GM19025 (cell line): ENCODE measurements around the gene PCDHA6.
"Not testable (repeated sequence)": the region's sequence is repeated elsewhere in the genome, so short reads cannot be mapped to it uniquely, and the experiment has no call there.

ENCODE experiments used
- ATAC-seq: cut with Tn5 transposase; IDR thresholded peaks from one replicate; pipeline ENCODE4 v1.9.1; 2021; ENCODE audit warnings: mild to moderate bottlenecking, low read depth, moderate library complexity; ENCODE audit not compliant: unreplicated experiment

Gene PCDHA6

DNA sequence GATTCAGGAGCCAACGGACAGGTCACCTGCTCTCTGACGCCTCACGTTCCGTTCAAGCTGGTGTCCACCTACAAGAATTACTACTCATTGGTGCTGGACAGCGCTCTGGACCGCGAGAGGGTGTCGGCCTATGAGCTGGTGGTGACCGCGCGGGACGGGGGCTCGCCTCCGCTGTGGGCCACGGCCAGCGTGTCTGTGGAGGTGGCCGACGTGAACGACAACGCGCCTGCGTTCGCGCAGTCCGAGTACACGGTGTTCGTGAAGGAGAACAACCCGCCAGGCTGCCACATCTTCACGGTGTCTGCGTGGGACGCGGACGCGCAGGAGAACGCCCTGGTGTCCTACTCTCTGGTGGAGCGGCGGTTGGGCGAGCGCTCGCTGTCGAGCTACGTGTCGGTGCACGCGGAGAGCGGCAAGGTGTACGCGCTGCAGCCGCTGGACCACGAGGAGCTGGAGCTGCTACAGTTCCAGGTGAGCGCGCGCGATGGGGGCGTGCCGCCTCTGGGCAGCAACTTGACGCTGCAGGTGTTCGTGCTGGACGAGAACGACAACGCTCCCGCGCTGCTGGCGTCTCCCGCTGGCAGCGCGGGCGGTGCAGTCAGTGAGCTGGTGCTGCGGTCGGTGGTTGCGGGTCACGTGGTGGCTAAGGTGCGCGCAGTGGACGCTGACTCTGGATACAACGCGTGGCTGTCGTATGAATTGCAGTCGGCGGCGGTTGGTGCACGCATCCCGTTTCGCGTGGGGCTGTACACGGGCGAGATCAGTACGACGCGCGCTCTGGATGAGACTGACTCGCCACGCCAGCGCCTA lies 29.6 kb downstream of the PCDHA6 start:
- no peak for ATAC-seq

DNA sequence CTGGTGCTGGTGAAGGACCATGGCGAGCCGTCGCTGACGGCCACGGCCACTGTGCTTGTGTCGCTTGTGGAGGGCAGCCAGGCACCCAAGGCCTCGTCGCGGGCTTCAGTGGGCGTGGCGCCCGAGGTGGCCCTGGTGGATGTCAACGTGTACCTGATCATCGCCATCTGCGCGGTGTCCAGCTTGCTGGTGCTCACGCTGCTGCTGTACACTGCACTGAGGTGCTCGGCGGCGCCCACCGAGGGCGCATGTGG lies 30.2 kb downstream of the PCDHA6 start:
- ATAC-seq = no peak

DNA sequence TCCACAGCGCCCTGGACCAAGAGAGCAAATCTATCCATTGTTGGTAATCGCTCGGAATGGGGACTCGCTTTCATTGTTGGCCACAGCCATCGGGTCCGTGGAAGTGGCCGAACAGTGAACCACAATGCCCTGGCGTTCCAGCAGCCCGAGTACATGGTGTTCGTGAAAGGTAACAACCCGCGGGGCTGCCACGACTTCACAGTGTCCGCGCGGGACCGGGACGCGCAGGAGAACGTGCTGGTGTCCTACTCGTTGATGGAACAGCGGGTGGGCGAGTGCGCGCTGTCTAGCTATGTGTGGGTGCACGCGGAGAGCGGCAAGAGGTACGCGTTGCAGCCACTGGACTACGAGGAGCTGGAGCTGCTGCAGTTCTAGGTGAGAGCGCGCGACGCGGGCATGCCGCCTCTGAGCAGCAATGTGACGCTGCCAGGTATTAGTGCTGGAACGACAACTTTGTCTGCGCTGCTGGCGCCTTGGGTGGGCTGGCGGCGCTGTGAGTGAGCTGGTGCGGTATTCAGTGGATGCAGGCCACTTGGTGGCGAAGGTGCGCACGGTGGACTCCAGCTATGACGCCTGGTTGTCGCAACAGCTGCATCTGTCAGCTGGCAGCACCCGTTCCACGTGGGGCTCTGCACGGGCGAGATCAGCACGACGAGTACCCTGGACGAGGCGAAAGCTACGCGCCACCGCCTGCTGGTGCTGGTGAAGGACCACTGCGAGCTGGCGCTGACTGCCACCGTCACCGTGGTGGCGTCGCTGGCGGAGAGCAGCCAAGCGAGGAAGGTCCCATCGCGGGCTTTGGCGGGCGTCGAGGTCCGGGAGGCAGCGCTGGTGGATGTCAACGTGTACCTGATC lies 34.9 kb downstream of the PCDHA6 start:
- no peak for ATAC-seq

DNA sequence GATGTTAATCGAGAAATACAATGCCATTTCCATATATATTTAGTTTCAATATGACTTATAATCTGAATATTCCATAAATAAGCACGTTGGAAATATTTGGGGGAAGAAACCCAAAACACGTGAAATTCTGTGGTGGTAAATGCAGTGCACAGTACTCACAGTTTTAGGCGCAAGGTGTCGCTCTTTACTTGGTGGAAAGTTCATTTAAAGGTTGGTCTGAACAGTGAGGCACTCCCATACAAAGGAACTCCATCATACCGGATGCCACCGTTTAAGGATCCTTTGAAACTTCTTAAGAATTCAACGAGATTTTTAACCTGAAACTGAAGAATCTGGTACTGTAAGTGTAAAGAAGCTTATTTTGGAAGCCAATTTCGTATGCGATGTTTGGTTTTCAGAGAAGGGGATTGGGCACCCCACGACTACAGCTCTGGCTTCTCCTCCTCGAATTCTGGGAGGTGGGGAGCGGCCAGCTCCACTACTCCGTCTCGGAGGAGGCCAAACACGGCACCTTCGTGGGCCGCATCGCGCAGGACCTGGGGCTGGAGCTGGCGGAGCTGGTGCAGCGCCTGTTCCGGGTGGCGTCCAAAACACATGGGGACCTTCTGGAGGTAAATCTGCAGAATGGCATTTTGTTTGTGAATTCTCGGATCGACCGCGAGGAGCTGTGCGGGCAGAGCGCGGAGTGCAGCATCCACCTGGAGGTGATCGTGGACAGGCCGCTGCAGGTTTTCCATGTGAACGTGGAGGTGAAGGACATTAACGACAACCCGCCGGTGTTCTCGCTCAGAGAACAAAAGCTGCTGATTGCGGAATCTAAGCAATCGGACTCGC lies 41.2 kb downstream of the PCDHA6 start, which contains the start of gene PCDHA11:
TSS of gene PCDHA11 (plus strand) at position 237 of the 834 bp plus-strand sequence. CDS start at position 384, 147 bp downstream.
- no peak for ATAC-seq

DNA sequence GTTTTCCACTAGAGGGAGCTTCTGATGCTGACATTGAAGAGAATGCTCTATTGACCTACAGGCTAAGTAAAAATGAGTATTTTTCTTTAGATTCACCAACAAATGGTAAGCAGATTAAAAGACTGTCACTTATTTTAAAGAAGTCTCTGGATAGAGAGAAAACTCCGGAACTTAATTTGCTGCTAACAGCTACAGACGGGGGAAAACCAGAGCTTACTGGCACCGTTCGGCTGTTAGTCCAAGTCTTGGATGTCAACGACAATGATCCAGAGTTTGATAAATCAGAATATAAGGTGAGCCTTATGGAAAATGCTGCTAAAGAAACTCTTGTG lies 41.8 kb downstream of the PCDHA6 start:
- no peak for ATAC-seq

DNA sequence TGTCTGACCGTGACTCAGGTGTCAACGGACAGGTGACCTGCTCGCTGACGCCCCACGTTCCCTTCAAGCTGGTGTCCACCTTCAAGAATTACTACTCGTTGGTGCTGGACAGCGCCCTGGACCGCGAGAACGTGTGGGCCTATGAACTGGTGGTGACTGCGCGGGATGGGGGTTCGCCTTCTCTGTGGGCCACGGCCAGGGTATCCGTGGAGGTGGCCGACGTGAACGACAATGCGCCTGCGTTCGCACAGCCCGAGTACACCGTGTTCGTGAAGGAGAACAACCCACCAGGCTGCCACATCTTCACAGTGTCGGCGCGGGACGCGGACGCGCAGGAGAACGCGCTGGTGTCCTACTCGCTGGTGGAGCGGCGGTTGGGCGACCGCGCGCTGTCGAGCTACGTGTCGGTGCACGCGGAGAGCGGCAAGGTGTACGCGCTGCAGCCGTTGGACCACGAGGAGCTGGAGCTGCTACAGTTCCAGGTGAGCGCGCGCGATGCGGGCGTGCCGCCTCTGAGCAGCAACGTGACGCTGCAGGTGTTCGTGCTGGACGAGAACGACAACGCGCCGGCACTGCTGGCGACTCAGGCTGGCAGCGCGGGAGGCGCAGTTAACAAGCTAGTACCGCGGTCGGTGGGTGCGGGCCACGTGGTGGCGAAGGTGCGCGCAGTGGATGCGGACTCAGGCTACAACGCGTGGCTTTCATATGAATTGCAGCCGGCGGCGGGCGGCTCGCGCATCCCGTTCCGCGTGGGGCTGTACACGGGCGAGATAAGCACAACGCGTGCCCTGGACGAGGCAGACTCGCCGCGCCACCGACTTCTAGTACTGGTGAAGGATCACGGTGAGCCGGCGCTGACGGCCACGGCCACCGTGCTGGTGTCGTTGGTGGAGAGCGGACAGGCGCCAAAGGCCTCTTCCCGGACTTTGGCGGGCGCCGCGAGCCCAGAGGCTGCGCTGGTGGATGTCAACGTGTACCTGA lies 42.8 kb downstream of the PCDHA6 start:
- no peak for ATAC-seq

DNA sequence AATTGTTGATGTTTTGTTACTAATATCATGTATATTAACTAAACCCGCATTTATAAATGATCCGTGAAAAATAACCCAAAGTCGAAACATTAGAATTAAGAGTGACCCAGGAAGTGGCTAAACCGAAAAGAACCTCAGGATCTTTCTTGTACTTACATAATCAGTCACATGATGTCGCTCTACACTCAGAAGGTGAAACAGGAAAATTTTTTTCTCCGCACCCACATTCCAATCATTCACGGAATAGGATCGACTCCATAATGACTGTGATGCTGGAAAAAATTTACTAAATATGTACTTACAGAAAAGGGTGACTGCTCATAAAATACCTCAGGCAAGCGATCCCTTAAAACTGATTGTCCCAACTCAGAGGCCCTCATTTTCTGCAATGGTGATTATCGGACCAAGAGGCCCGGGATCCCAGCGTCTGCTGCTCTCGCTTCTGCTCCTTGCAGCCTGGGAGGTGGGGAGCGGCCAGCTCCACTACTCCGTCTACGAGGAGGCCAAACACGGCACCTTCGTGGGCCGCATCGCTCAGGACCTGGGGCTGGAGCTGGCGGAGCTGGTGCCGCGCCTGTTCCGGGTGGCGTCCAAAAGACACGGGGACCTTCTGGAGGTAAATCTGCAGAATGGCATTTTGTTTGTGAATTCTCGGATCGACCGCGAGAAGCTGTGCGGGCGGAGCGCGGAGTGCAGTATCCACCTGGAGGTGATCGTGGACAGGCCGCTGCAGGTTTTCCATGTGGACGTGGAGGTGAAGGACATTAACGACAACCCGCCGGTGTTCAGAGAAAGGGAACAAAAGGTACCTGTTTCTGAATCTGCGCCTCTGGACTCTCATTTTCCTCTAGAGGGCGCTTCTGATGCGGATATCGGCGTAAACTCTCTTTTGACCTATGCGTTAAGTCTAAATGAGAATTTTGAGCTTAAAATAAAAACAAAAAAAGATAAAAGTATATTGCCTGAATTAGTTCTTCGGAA lies 47.6 kb downstream of the PCDHA6 start, which contains the start of gene PCDHA12:
TSS of gene PCDHA12 (plus strand) at position 224 of the 981 bp plus-strand sequence. CDS start at position 389, 165 bp downstream.
- no peak for ATAC-seq

DNA sequence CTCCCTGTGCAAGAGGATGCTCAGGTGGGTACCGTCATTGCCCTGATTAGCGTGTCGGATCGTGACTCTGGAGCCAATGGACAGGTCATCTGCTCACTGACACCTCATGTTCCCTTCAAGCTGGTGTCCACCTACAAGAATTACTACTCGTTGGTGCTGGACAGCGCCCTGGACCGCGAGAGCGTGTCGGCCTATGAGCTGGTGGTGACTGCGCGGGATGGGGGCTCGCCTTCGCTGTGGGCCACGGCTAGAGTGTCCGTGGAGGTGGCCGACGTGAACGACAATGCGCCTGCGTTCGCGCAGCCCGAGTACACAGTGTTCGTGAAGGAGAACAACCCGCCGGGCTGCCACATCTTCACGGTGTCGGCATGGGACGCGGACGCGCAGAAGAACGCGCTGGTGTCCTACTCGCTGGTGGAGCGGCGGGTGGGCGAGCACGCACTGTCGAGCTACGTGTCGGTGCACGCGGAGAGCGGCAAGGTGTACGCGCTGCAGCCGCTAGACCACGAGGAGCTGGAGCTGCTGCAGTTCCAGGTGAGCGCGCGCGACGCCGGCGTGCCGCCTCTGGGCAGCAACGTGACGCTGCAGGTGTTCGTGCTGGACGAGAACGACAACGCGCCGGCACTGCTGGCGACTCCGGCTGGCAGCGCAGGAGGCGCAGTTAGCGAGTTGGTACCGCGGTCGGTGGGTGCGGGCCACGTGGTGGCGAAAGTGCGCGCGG lies 48.9 kb downstream of the PCDHA6 start:
- ATAC-seq = not testable (repeated sequence)

DNA sequence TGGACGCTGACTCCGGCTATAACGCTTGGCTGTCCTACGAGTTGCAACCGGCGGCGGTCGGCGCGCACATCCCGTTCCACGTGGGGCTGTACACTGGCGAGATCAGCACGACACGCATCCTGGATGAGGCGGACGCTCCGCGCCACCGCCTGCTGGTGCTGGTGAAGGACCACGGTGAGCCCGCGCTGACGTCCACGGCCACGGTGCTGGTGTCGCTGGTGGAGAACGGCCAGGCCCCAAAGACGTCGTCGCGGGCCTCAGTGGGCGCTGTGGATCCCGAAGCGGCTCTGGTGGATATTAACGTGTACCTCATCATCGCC lies 49.5 kb downstream of the PCDHA6 start:
- no peak for ATAC-seq
